MM.1S (cell line): ENCODE data around the gene RFXAP.

Experiments used
- EZH2 ChIP-seq: fragments of 300-600 bp; sonication (generic); optimal IDR thresholded peaks from 2 replicates; pipeline ENCODE3; 2017; ENCODE audit warnings: low read depth, mild to moderate bottlenecking, antibody characterized with exemption, low read length, mixed read lengths
- TF ChIP-seq, protein P1 (sequence below): fragments of 300-600 bp; sonication (generic); IDR thresholded peaks from 2 replicates; pipeline ENCODE4 v1.5.1; 2016; ENCODE audit warnings: antibody characterized with exemption, low read length, mixed read lengths

DNA sequence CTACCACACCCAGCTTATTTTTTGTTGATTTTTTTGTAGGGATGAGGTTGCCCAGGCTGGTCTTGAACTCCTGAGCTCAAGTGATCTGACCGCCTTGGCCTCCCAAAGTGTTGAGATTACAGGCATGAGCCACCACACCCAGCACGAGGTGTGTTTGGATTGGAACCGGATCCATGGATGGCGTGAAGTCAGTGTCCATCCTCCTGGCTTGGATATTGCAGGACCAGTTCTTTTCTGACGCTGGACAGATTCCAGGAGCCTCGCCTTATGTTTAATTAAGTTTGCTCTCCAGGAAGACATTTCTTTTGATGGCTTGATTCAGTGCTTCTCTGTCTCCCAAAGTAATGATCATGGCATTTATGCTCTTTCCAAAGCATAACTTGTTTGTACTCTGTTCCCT, 14.4 kb upstream of the RFXAP start:
- TF ChIP-seq, protein P1, sequence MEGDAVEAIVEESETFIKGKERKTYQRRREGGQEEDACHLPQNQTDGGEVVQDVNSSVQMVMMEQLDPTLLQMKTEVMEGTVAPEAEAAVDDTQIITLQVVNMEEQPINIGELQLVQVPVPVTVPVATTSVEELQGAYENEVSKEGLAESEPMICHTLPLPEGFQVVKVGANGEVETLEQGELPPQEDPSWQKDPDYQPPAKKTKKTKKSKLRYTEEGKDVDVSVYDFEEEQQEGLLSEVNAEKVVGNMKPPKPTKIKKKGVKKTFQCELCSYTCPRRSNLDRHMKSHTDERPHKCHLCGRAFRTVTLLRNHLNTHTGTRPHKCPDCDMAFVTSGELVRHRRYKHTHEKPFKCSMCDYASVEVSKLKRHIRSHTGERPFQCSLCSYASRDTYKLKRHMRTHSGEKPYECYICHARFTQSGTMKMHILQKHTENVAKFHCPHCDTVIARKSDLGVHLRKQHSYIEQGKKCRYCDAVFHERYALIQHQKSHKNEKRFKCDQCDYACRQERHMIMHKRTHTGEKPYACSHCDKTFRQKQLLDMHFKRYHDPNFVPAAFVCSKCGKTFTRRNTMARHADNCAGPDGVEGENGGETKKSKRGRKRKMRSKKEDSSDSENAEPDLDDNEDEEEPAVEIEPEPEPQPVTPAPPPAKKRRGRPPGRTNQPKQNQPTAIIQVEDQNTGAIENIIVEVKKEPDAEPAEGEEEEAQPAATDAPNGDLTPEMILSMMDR, result no peak
- no peak for TF ChIP-seq EZH2
